PC-3 (cell line): Measurements from ENCODE around the gene GK2. TPM values are rescaled to one million over a fixed set of nuclear protein-coding genes. Genes with fewer than 3 reads are reported as not detected.

Experiments
- ATAC-seq: fragments of 200-7000 bp; cut with Tn5 transposase; 2 replicates; pipeline ENCODE4 v1.9.1; 2020; ENCODE audit warnings: mild to moderate bottlenecking, moderate library complexity
- Bru-seq: library from RNA; stranded (reverse); fragments of 400-500 nt; gene quantifications from one replicate; lab custom pipeline; 2021; lab: Mats Ljungman, UMichigan
- BruChase-seq, 2 experiments: library from RNA; stranded (reverse); fragments of 400-500 nt; gene quantifications; one replicate each; lab custom pipeline; 2021; lab: Mats Ljungman, UMichigan
- BruUV-seq: library from RNA; stranded (reverse); fragments of 400-500 nt; replicated peaks from 2 replicates; lab custom pipeline; 2021; lab: Mats Ljungman, UMichigan
- CTCF ChIA-PET: fragments of 300-600 bp; sonication (Branson Sonifier 250); formaldehyde crosslinking; loops from one replicate; lab custom pipeline; 2022; ENCODE audit warnings: antibody characterized with exemption; lab: Charles Lee
- POLR2A ChIA-PET: fragments of 300-600 bp; sonication (Branson Sonifier 250); formaldehyde crosslinking; loops from one replicate; lab custom pipeline; 2022; ENCODE audit warnings: antibody characterized with exemption; ENCODE audit not compliant: unreplicated experiment; lab: Charles Lee
- DNase-seq: peaks from one replicate; pipeline ENCODE4 v3.0.0-alpha.2; 2015
- H2AFZ ChIP-seq: fragments of 300-600 bp; sonication (generic); 2 replicates; pipeline ENCODE4 v1.6.0; 2016; ENCODE audit warnings: antibody characterized with exemption, low read length
- H3F3A ChIP-seq: fragments of 300-600 bp; sonication (generic); one replicate; pipeline ENCODE4 v1.6.0; 2017; ENCODE audit warnings: antibody characterized with exemption, low read length, control low read depth, mild to moderate bottlenecking; ENCODE audit not compliant: unreplicated experiment
- H3K27ac ChIP-seq: fragments of 300-600 bp; sonication (generic); 2 replicates; pipeline ENCODE4 v1.5.1; 2016; ENCODE audit warnings: mild to moderate bottlenecking, low read length
- H3K27me3 ChIP-seq: fragments of 300-600 bp; sonication (generic); 2 replicates; pipeline ENCODE4 v1.6.1; 2016; ENCODE audit warnings: low read length, mixed read lengths
- H3K36me3 ChIP-seq: fragments of 300-600 bp; sonication (generic); 2 replicates; pipeline ENCODE4 v1.6.1; 2016; ENCODE audit warnings: low read depth, mixed run types, low read length, mixed read lengths
- H3K4me1 ChIP-seq: fragments of 300-600 bp; sonication (generic); 2 replicates; pipeline ENCODE4 v1.5.1; 2016; ENCODE audit warnings: low read length; ENCODE audit not compliant: insufficient read depth
- H3K4me2 ChIP-seq: fragments of 300-600 bp; sonication (generic); 2 replicates; pipeline ENCODE4 v1.6.0; 2016; ENCODE audit warnings: low read length
- H3K4me3 ChIP-seq: fragments of 300-600 bp; sonication (generic); 2 replicates; pipeline ENCODE4 v1.5.1; 2016; ENCODE audit warnings: mild to moderate bottlenecking, low read length, mixed read lengths
- H3K79me2 ChIP-seq: fragments of 300-600 bp; sonication (generic); 2 replicates; pipeline ENCODE4 v1.6.1; 2017; ENCODE audit warnings: low read length, mixed read lengths
- H3K9ac ChIP-seq: fragments of 300-600 bp; sonication (generic); 2 replicates; pipeline ENCODE4 v1.6.0; 2016; ENCODE audit warnings: mild to moderate bottlenecking, low read length
- H3K9me2 ChIP-seq: fragments of 300-600 bp; sonication (generic); replicated peaks from 2 replicates; pipeline ENCODE4 v1.6.1; 2016; ENCODE audit warnings: mixed run types, low read length, mixed read lengths
- H3K9me3 ChIP-seq: fragments of 300-600 bp; sonication (generic); 2 replicates; pipeline ENCODE4 v1.6.1; 2016; ENCODE audit warnings: low read length, mixed read lengths
- H4K20me1 ChIP-seq: fragments of 300-600 bp; sonication (generic); 2 replicates; pipeline ENCODE4 v1.6.1; 2016; ENCODE audit warnings: low read length, mixed read lengths
- EZH2 ChIP-seq: fragments of 300-600 bp; sonication (generic); IDR thresholded peaks from one replicate; pipeline ENCODE4 v1.6.1; 2017; ENCODE audit warnings: antibody characterized with exemption, mild to moderate bottlenecking, low read length; ENCODE audit not compliant: unreplicated experiment
- EZH2phosphoT487 ChIP-seq: fragments of 300-600 bp; sonication (generic); IDR thresholded peaks from 2 replicates; pipeline ENCODE4 v1.6.1; 2018; ENCODE audit warnings: mild to moderate bottlenecking, antibody characterized with exemption, low read length, borderline replicate concordance
- intact Hi-C: fragments of 100-400 bp; cut with micrococcal nuclease; formaldehyde crosslinking; loops from 2 replicates; pipeline ENCODE4 v1.9.0; 2023
- long read RNA-seq: library from polyadenylated mRNA; unstranded; transcript quantifications from one replicate; pipeline ENCODE4 v2.0.0, GENCODE V29; 2021; ENCODE audit not compliant: unreplicated experiment
- total RNA-seq: library from RNA; depleted of rRNA; stranded (reverse); fragments of >200 nt; gene quantifications from 2 replicates; pipeline ENCODE4 v1.2.3, GENCODE V29; 2014; rRNA removed
- TF ChIP-seq, protein P1 (sequence below): fragments of 300-600 bp; sonication (generic); conservative IDR thresholded peaks from 2 replicates; pipeline ENCODE4 v1.5.1; 2017; ENCODE audit warnings: antibody characterized with exemption, low read depth, mild to moderate bottlenecking, low read length

GK2 gene
- not detected in 2 replicates for total RNA-seq
- Bru-seq, nascent RNA, result not detected
- BruChase-seq, experiment 1, labeled RNA remaining after a 6-hour chase, result not detected
- BruChase-seq, experiment 2, labeled RNA remaining after a 2-hour chase, result not detected
- long read RNA-seq, result 0 reads

DNA sequence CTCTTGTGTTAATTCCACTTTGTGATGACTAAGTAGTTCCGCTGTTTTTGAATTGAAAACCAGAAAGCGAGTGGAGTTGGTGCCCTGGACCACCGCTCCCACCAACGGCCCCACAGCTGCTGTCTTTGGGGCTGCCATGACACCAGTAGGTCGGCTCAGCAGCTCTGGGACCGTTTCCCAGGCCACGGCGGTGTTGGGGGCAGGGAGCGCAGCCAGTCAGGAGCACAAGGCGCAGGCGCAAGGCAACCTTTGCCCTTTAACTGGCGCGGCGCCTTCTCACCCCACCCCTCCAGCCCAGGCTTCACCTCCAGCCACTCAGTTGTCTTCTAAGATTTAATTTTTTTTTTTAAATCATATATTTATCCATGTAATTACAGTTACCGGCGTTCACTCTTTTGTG, at the start of gene GK2:
Gene GK2, minus strand, starts transcription at position 166 of the 400 bp plus-strand sequence. Its CDS starts 28 bp downstream, at position 138.
- no peak for DNase-seq
- Histone ChIP-seq H3K36me3 (no peaks in the 10 kb centered on the region), H2AFZ (no peak within 1 kb of the TSS), H3K9ac (no peak within 1 kb of the TSS), H3K9me3 (no peaks in the 10 kb centered on the region), H4K20me1 (no peaks in the 10 kb centered on the region), H3K4me3 (no peak within 1 kb of the TSS), H3F3A (no peaks in the 10 kb centered on the region), H3K27me3 (no peaks in the 10 kb centered on the region), H3K4me2 (no peak within 1 kb of the TSS), H3K27ac (no peak within 1 kb of the TSS), H3K4me1 (no peaks in the 10 kb centered on the region), H3K9me2 (no peaks in the 10 kb centered on the region), H3K79me2 (no peaks in the 10 kb centered on the region)
- ChIA-PET POLR2A (no interaction called here), CTCF (no interaction called here)
- BruUV-seq, result no TSS peak
- intact Hi-C loops, result no loop called here
- TF ChIP-seq, protein P1, sequence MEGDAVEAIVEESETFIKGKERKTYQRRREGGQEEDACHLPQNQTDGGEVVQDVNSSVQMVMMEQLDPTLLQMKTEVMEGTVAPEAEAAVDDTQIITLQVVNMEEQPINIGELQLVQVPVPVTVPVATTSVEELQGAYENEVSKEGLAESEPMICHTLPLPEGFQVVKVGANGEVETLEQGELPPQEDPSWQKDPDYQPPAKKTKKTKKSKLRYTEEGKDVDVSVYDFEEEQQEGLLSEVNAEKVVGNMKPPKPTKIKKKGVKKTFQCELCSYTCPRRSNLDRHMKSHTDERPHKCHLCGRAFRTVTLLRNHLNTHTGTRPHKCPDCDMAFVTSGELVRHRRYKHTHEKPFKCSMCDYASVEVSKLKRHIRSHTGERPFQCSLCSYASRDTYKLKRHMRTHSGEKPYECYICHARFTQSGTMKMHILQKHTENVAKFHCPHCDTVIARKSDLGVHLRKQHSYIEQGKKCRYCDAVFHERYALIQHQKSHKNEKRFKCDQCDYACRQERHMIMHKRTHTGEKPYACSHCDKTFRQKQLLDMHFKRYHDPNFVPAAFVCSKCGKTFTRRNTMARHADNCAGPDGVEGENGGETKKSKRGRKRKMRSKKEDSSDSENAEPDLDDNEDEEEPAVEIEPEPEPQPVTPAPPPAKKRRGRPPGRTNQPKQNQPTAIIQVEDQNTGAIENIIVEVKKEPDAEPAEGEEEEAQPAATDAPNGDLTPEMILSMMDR, result no peak
- no peak for TF ChIP-seq EZH2
- TF ChIP-seq EZH2phosphoT487, result no peak
- ATAC-seq, result no peak

DNA sequence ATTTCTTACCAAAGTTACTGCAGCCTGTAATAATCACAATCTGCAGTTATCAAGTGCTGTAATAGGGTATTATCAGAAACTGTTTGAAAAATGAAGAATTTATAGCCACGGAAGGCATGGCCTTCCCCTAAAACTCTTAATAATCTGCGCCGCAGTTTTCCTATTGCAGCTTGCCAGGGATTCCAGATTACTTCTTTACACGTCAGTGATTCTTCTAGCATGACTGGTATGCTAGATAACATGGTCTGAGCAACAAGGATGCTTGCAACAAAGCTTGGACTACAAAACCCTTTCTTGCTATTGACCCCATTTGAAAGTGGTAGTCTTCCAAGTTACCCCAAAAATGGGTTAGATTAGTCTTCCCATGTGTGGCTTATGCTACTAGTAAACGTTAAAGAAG, 47.2 kb upstream of the GK2 start:
- Histone ChIP-seq H3K9me3 (no peaks in the 10 kb centered on the region), H3K4me3 (no peak overlapping the region), H4K20me1 (no peaks in the 10 kb centered on the region), H3K4me2 (no peak overlapping the region), H2AFZ (no peak overlapping the region), H3K9ac (no peak overlapping the region), H3K27ac (no peak overlapping the region), H3K27me3 (peaks cover 10% of the 10 kb centered on the region; the same call in 1 of the 2 replicates), H3K36me3 (no peaks in the 10 kb centered on the region), H3F3A (no peaks in the 10 kb centered on the region), H3K4me1 (no peaks in the 10 kb centered on the region), H3K9me2 (no peaks in the 10 kb centered on the region), H3K79me2 (no peaks in the 10 kb centered on the region)
- intact Hi-C loops, result no loop called here
- ATAC-seq (no peak), DNase-seq (no peak)
- CTCF ChIA-PET, result no interaction called here
- POLR2A ChIA-PET, result no interaction called here
- TF ChIP-seq, protein P1, result no peak
- TF ChIP-seq EZH2phosphoT487, result no peak
- TF ChIP-seq EZH2, result no peak
- BruUV-seq, result no TSS peak

DNA sequence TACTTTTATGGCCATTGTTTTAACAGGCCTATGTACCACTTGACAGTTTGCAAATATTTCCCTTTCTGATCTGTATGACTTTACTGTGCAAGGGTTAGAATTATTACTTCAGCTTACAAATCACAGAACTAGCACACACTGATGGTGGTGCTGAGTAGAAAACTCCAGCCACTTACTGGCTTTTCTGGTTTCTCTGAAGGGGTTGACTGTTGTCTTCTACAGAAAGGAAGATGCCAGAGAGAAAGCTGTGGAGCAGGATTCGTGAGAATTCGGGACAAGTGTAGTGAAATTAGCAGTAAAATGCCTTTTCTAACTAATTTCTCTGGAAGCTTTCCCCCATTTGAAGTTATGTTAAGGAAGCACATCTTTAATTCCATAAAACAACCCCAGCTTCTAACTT, 46.6 kb upstream of the GK2 start:
- Histone ChIP-seq H3K79me2 (no peaks in the 10 kb centered on the region), H3K27ac (no peak overlapping the region), H3K4me1 (no peaks in the 10 kb centered on the region), H3K27me3 (peaks cover 10% of the 10 kb centered on the region; the same call in 1 of the 2 replicates), H3K9me2 (no peaks in the 10 kb centered on the region), H3K9ac (no peak overlapping the region), H3K4me2 (no peak overlapping the region), H4K20me1 (no peaks in the 10 kb centered on the region), H3K4me3 (no peak overlapping the region), H3K9me3 (no peaks in the 10 kb centered on the region), H2AFZ (no peak overlapping the region), H3K36me3 (no peaks in the 10 kb centered on the region), H3F3A (no peaks in the 10 kb centered on the region)
- DNase-seq (no peak), ATAC-seq (no peak)
- intact Hi-C loops, result no loop called here
- POLR2A ChIA-PET, result no interaction called here
- no TSS peak for BruUV-seq
- TF ChIP-seq EZH2 (no peak), EZH2phosphoT487 (no peak)
- TF ChIP-seq, protein P1, result no peak
- CTCF ChIA-PET, result no interaction called here
